HEK293 (cell line): ENCODE data around the gene CCDC73.

Source experiments
- CTCF ChIA-PET: fragments of 350-600 bp; formaldehyde crosslinking; extraction: SDS; loops from one replicate; lab custom pipeline; 2021; ENCODE audit warnings: antibody characterized with exemption; lab: Yijun Ruan, JAX
- POLR2A ChIA-PET: fragments of 300-600 bp; formaldehyde crosslinking; extraction: SDS; loops from one replicate; lab custom pipeline; 2020; ENCODE audit warnings: antibody characterized with exemption, inconsistent platforms; lab: Yijun Ruan, JAX
- H3K27ac ChIP-seq: fragments of 200-500 bp; sonication (Bioruptor generic); 2 replicates; pipeline ENCODE4 v1.5.1; 2014; ENCODE audit warnings: low read depth, low read length, control low read depth, inconsistent platforms; ENCODE audit errors: extremely low read depth
- H3K36me3 ChIP-seq, 2 experiments: fragments of 200-500 bp in 1 of 2; sonication (Bioruptor generic) in 1 of 2; 1 replicate in 1 of 2; 2 replicates in 1 of 2; pipeline ENCODE4 v1.5.1; 2014 to 2017; ENCODE audit warnings: inconsistent platforms in 2 of 2, low read length in 2 of 2; ENCODE audit not compliant: control insufficient read depth in 2 of 2, insufficient read depth in 1 of 2
- H3K4me1 ChIP-seq: fragments of 200-500 bp; sonication (Bioruptor generic); 2 replicates; pipeline ENCODE4 v1.5.1; 2014; ENCODE audit warnings: mild to moderate bottlenecking, low read length, inconsistent platforms; ENCODE audit not compliant: control insufficient read depth, insufficient read depth
- H3K4me3 ChIP-seq: 2 replicates; pipeline ENCODE4 v1.5.1; 2011; ENCODE audit warnings: low read depth, mild to moderate bottlenecking, control low read depth, low read length, moderate library complexity
- H3K9me3 ChIP-seq: fragments of 200-500 bp; sonication (Bioruptor generic); 2 replicates; pipeline ENCODE4 v1.5.1; 2014; ENCODE audit warnings: low read depth, low read length, inconsistent platforms; ENCODE audit not compliant: control insufficient read depth, insufficient read depth
- KLF7 ChIP-seq: fragments of 450-650 bp; formaldehyde crosslinking; IDR thresholded peaks from 2 replicates; pipeline ENCODE4 v1.5.1; 2016; ENCODE audit warnings: missing biosample characterization, missing genetic modification characterization, borderline replicate concordance
- PRDM4 ChIP-seq: fragments of 450-650 bp; formaldehyde crosslinking; IDR thresholded peaks from 2 replicates; pipeline ENCODE4 v1.5.1; 2017; ENCODE audit warnings: missing biosample characterization, missing genetic modification characterization
- ZBTB17 ChIP-seq: fragments of 450-650 bp; formaldehyde crosslinking; IDR thresholded peaks from 2 replicates; pipeline ENCODE4 v1.5.1; 2016; ENCODE audit warnings: missing biosample characterization, missing genetic modification characterization
- ZBTB44 ChIP-seq: fragments of 450-650 bp; IDR thresholded peaks from 2 replicates; pipeline ENCODE4 v1.5.1; 2018; ENCODE audit warnings: missing biosample characterization, mild to moderate bottlenecking, missing genetic modification characterization
- ZFHX2 ChIP-seq: fragments of 450-650 bp; formaldehyde crosslinking; conservative IDR thresholded peaks from 2 replicates; pipeline ENCODE4 v1.5.1; 2016; ENCODE audit warnings: missing biosample characterization, missing genetic modification characterization
- ZFP41 ChIP-seq: fragments of 450-650 bp; formaldehyde crosslinking; IDR thresholded peaks from 2 replicates; pipeline ENCODE4 v1.5.1; 2016; ENCODE audit warnings: missing biosample characterization, missing genetic modification characterization, borderline replicate concordance
- ZNF280C ChIP-seq: fragments of 450-650 bp; formaldehyde crosslinking; IDR thresholded peaks from 2 replicates; pipeline ENCODE4 v1.5.1; 2016; ENCODE audit warnings: missing biosample characterization, missing genetic modification characterization
- ZNF311 ChIP-seq: fragments of 450-650 bp; formaldehyde crosslinking; IDR thresholded peaks from 2 replicates; pipeline ENCODE4 v1.5.1; 2017; ENCODE audit warnings: missing biosample characterization, missing genetic modification characterization, borderline replicate concordance
- ZNF366 ChIP-seq: fragments of 450-650 bp; formaldehyde crosslinking; conservative IDR thresholded peaks from 2 replicates; pipeline ENCODE4 v1.5.1; 2016; ENCODE audit warnings: missing biosample characterization, missing genetic modification characterization
- ZNF37A ChIP-seq: fragments of 450-650 bp; IDR thresholded peaks from 2 replicates; pipeline ENCODE4 v1.5.1; 2018; ENCODE audit warnings: missing biosample characterization, missing genetic modification characterization
- ZNF416 ChIP-seq: fragments of 450-650 bp; formaldehyde crosslinking; IDR thresholded peaks from 2 replicates; pipeline ENCODE4 v1.5.1; 2016; ENCODE audit warnings: missing biosample characterization, missing genetic modification characterization
- ZNF449 ChIP-seq: fragments of 450-650 bp; formaldehyde crosslinking; IDR thresholded peaks from 2 replicates; pipeline ENCODE4 v1.5.1; 2017; ENCODE audit warnings: missing biosample characterization, mild to moderate bottlenecking, missing genetic modification characterization, moderate library complexity
- ZNF530 ChIP-seq: fragments of 450-650 bp; formaldehyde crosslinking; IDR thresholded peaks from 2 replicates; pipeline ENCODE4 v1.5.1; 2016; ENCODE audit warnings: low read depth, missing biosample characterization, missing genetic modification characterization
- ZNF626 ChIP-seq: fragments of 450-650 bp; sonication (Bioruptor Pico); formaldehyde crosslinking; IDR thresholded peaks from 2 replicates; pipeline ENCODE4 v1.5.1; 2018; ENCODE audit warnings: missing biosample characterization, missing genetic modification characterization, inconsistent platforms
- ZNF776 ChIP-seq: fragments of 450-650 bp; formaldehyde crosslinking; IDR thresholded peaks from 2 replicates; pipeline ENCODE4 v1.5.0; 2017; ENCODE audit warnings: missing biosample characterization, missing genetic modification characterization, borderline replicate concordance
- ZNF777 ChIP-seq: fragments of 450-650 bp; formaldehyde crosslinking; IDR thresholded peaks from 2 replicates; pipeline ENCODE4 v1.5.1; 2017; ENCODE audit warnings: missing biosample characterization, missing genetic modification characterization, borderline replicate concordance
- ZNF785 ChIP-seq: fragments of 450-650 bp; formaldehyde crosslinking; IDR thresholded peaks from 2 replicates; pipeline ENCODE4 v1.5.1; 2016; ENCODE audit warnings: missing biosample characterization, missing genetic modification characterization
- ZSCAN23 ChIP-seq: fragments of 450-650 bp; formaldehyde crosslinking; IDR thresholded peaks from 2 replicates; pipeline ENCODE4 v1.5.1; 2016; ENCODE audit warnings: missing biosample characterization, missing genetic modification characterization
- TF ChIP-seq, protein P1 (sequence below): fragments of 450-650 bp; formaldehyde crosslinking; IDR thresholded peaks from 2 replicates; pipeline ENCODE4 v1.5.1; 2016; ENCODE audit warnings: missing biosample characterization, missing genetic modification characterization
- TF ChIP-seq, protein P2 (sequence below): fragments of 450-650 bp; formaldehyde crosslinking; conservative IDR thresholded peaks from 2 replicates; pipeline ENCODE4 v1.5.1; 2016; ENCODE audit warnings: low read depth, missing biosample characterization, missing genetic modification characterization

Gene CCDC73

DNA sequence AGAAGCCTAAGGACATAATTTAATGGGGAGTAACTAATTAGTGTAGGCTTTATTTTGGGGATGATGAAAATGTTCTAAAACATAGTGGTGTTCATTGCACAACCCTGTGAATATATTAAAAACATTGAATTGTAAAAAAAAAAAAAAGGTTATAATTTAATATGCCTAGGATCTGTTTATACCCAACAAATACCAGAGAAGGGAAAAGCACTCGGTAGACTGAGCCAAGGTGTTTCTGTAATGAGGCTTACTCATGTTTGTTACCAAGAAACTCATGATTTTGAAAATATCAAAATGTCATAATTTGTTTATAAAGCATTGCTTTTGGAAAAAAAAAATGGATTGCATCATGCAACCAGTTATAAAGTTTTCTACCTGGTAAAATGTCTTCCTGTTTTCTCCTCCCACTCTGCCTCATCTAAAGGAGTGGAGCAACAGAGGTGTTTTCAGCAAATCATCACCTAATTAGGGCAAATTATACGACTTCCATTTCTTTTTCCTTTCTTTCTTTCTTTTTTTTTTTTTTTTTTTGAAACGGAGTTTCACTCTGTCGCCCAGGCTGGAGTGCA lies 225.1 kb downstream of the CCDC73 start (continued):
- TF ChIP-seq PRDM4 (tag by site-specific recombination) (no peak), ZNF416 (tag by site-specific recombination) (no peak), ZNF530 (no peak), ZNF626 (tag by site-specific recombination) (no peak), ZFHX2 (tag by site-specific recombination) (no peak), ZSCAN23 (no peak), ZFP41 (tag by site-specific recombination) (no peak), ZNF311 (tag by site-specific recombination) (no peak), ZNF449 (tag by site-specific recombination) (no peak), ZBTB44 (tag by site-specific recombination) (no peak)
- TF ChIP-seq, protein P1, sequence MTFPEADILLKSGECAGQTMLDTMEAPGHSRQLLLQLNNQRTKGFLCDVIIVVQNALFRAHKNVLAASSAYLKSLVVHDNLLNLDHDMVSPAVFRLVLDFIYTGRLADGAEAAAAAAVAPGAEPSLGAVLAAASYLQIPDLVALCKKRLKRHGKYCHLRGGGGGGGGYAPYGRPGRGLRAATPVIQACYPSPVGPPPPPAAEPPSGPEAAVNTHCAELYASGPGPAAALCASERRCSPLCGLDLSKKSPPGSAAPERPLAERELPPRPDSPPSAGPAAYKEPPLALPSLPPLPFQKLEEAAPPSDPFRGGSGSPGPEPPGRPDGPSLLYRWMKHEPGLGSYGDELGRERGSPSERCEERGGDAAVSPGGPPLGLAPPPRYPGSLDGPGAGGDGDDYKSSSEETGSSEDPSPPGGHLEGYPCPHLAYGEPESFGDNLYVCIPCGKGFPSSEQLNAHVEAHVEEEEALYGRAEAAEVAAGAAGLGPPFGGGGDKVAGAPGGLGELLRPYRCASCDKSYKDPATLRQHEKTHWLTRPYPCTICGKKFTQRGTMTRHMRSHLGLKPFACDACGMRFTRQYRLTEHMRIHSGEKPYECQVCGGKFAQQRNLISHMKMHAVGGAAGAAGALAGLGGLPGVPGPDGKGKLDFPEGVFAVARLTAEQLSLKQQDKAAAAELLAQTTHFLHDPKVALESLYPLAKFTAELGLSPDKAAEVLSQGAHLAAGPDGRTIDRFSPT (tag by site-specific recombination) = no peak

DNA sequence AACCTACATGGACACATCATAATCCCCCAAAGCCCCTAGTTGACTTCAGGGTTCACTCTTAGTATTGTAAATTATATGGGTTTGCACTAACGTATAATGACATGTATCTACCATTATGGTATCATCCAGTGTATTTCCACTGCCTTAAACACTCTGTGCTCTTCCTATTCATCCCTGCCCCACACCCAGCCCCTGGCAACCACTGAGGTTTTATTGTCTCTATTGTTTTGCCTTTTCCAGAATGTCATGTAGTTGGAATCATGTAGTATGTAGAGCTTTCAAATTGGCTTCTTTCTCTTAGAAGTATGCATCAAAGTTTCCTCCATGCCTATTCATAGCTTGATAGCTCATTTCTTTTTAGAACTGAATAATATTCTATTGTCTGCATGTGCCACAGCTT lies 227.3 kb downstream of the CCDC73 start:
- Histone ChIP-seq H3K4me3 (no peak overlapping the region), H3K9me3 (no peaks in the 10 kb centered on the region), H3K4me1 (peaks cover 4% of the 10 kb centered on the region; the same call in 1 of the 2 replicates), H3K27ac (no peak overlapping the region), H3K36me3 (no peaks in the 10 kb centered on the region)
- POLR2A ChIA-PET = no interaction called here
- CTCF ChIA-PET = interaction anchor here (0.6 kb wide), 1 partner anchor 23 kb away, joined by 3 read pairs; no protein-coding TSS in a partner anchor
- TF ChIP-seq ZNF366 (tag by site-specific recombination) = no peak
- TF ChIP-seq ZNF777 (tag by site-specific recombination) = no peak
- TF ChIP-seq, protein P2, sequence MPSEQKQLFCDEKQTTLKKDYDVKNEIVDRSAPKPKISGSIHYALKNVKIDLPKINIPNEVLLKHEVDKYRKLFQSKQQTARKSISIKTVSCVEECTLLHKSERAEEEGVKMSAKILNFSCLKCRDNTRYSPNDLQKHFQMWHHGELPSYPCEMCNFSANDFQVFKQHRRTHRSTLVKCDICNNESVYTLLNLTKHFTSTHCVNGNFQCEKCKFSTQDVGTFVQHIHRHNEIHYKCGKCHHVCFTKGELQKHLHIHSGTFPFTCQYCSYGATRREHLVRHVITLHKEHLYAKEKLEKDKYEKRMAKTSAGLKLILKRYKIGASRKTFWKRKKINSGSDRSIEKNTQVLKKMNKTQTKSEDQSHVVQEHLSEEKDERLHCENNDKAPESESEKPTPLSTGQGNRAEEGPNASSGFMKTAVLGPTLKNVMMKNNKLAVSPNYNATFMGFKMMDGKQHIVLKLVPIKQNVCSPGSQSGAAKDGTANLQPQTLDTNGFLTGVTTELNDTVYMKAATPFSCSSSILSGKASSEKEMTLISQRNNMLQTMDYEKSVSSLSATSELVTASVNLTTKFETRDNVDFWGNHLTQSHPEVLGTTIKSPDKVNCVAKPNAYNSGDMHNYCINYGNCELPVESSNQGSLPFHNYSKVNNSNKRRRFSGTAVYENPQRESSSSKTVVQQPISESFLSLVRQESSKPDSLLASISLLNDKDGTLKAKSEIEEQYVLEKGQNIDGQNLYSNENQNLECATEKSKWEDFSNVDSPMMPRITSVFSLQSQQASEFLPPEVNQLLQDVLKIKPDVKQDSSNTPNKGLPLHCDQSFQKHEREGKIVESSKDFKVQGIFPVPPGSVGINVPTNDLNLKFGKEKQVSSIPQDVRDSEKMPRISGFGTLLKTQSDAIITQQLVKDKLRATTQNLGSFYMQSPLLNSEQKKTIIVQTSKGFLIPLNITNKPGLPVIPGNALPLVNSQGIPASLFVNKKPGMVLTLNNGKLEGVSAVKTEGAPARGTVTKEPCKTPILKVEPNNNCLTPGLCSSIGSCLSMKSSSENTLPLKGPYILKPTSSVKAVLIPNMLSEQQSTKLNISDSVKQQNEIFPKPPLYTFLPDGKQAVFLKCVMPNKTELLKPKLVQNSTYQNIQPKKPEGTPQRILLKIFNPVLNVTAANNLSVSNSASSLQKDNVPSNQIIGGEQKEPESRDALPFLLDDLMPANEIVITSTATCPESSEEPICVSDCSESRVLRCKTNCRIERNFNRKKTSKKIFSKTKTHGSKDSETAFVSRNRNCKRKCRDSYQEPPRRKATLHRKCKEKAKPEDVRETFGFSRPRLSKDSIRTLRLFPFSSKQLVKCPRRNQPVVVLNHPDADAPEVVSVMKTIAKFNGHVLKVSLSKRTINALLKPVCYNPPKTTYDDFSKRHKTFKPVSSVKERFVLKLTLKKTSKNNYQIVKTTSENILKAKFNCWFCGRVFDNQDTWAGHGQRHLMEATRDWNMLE (tag by site-specific recombination) = no peak
- TF ChIP-seq ZNF776 (tag by site-specific recombination) = no peak
- TF ChIP-seq ZNF280C (tag by site-specific recombination) = no peak
- TF ChIP-seq ZNF785 (tag by site-specific recombination) = no peak
- TF ChIP-seq ZBTB17 (tag by site-specific recombination) = no peak
- no peak for TF ChIP-seq ZNF37A
- TF ChIP-seq KLF7 (tag by site-specific recombination) = no peak
